AG04449 (cell line): ENCODE results near the gene TRHDE.

Experiments used
- CTCF ChIA-PET: fragments of 350-600 bp; formaldehyde crosslinking; extraction: SDS; loops from one replicate; lab custom pipeline; 2021; ENCODE audit warnings: antibody characterized with exemption; lab: Yijun Ruan, JAX
- POLR2A ChIA-PET: fragments of 400-600, 350-600 bp; formaldehyde crosslinking; extraction: SDS; loops from one replicate; lab custom pipeline; 2020; ENCODE audit warnings: antibody characterized with exemption, inconsistent platforms; lab: Yijun Ruan, JAX
- DNase-seq: peaks from one replicate; pipeline ENCODE4 v3.0.0-alpha.2; 2010; ENCODE audit warnings: low read depth, low spot score
- H3K4me3 ChIP-seq: 2 replicates; pipeline ENCODE4 v1.5.1; 2011; ENCODE audit warnings: low read depth, mild to moderate bottlenecking, control low read depth, low read length
- CTCF ChIP-seq: IDR thresholded peaks from one replicate; pipeline ENCODE4 v1.5.1; 2011; ENCODE audit warnings: mild to moderate bottlenecking, moderate library complexity, low read length, control low read depth, inconsistent platforms; ENCODE audit not compliant: insufficient read depth; ENCODE audit errors: missing control alignments

The TRHDE gene

GRCh38 chr12:72300728-72301127 is 28.6 kb downstream of the TRHDE start:
- no peak overlapping the region for H3K4me3 ChIP-seq
- no peak for DNase-seq
- ChIA-PET POLR2A (no interaction called here), CTCF (no interaction called here)
- no peak for TF ChIP-seq CTCF

DNA sequence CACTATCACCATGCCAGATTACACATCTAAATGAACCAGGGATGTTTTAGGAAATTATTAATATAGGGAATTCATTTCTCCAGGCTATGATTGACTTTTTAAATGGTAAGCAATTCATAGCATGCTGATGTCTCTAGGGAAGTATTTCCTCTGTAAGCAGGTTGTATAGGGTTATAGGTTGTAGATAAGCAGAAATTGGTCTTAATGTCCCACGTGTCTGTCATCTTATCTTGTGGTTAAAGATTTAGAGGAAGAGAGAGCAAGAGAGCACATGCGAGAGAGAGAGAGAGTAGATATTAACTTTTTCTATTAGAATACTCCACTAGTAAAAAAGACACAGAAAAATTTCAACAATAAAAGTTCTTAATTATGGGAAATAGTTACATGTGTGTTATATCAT is 32.6 kb downstream of the TRHDE start:
- H3K4me3 ChIP-seq: no peak overlapping the region
- no peak for TF ChIP-seq CTCF
- ChIA-PET CTCF (interaction anchor here (1.0 kb wide), 1 partner anchor 13 kb away, joined by 3 read pairs; no protein-coding TSS in a partner anchor), POLR2A (no interaction called here)
- no peak for DNase-seq

DNA sequence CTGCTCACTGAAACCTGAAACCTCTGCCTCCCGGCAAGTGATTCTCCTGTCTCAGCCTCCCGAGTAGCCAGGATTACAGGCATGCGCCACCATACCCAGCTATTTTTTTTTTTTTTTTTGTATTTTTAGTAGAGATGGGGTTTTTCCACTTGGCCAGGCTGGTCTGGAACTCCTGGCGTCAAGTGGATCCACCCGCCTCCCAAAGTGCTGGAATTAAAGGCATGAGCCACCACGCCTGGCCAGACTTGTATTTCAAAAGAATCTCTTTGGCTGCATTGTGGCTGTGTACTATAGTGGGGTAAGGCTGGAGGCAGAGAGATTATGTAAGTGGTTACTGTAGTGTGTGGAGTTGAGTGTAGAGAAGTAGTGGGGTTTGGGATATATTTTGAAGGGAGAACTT is 35.1 kb downstream of the TRHDE start:
- ChIA-PET POLR2A (no interaction called here), CTCF (no interaction called here)
- no peak for TF ChIP-seq CTCF

GRCh38 chr12:72311946-72312345 is 39.8 kb downstream of the TRHDE start:
- H3K4me3 ChIP-seq: no peak overlapping the region
- TF ChIP-seq CTCF: no peak
- POLR2A ChIA-PET: no interaction called here
- CTCF ChIA-PET: interaction anchor here (1.0 to 1.7 kb wide), 4 partner anchors 9 to 33 kb away, joined by 3 to 5 read pairs (median 4); no protein-coding TSS in a partner anchor
- no peak for DNase-seq

More for the DNA sequence above, 35.1 kb downstream of the TRHDE start:
- DNase-seq: no peak
- H3K4me3 ChIP-seq: no peak overlapping the region

DNA sequence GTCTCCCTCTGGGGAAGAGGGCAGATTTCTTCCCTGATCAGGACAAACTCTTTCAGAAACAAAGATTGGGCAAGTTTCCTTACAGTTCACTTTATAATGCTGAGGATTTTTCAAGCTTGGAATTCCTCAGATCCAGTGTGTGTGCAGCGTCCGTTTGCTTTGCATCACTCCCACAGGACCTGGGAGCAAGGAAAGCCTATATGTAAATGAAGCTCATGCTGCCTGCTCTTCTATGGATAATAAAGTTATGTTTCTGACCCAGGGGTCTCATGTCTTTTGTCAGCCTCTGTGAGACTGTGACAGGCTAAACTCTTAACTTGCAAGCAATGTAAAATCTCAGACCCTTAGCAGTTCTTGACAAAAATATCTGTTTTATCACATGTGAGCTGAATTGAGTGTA is 41.6 kb downstream of the TRHDE start:
- H3K4me3 ChIP-seq: no peak overlapping the region
- ChIA-PET CTCF (interaction anchor here (3.1 kb wide), 1 partner anchor 33 kb away, joined by 10 read pairs; no protein-coding TSS in a partner anchor), POLR2A (no interaction called here)
- no peak for TF ChIP-seq CTCF
- DNase-seq: no peak

- no peak overlapping the region for H3K4me3 ChIP-seq
- no peak for TF ChIP-seq CTCF
- POLR2A ChIA-PET: no interaction called here
- no peak for DNase-seq
- CTCF ChIA-PET: interaction anchor here (1.6 to 3.1 kb wide), 2 partner anchors 13 to 31 kb away, joined by 4 to 10 read pairs; no protein-coding TSS in a partner anchor
Observed at GRCh38 chr12:72315858-72316257, 43.7 kb downstream of the TRHDE start.
